ENCODE results near the gene AHNAK.

AHNAK gene

GRCh38 chr11:62421996-62422395 lies 124.6 kb downstream of the AHNAK start:
- no peaks in the 10 kb centered on the region for H3K9me3 ChIP-seq (ENCODE audit: low read length)
- H3K36me3 ChIP-seq (ENCODE audit: insufficient read depth, low read length): no peaks in the 10 kb centered on the region
- H3K27me3 ChIP-seq (ENCODE audit: insufficient read depth, low read length): no peaks in the 10 kb centered on the region
- no peaks in the 10 kb centered on the region for H3K4me1 ChIP-seq (ENCODE audit: insufficient read depth, low read length)
- H3K4me3 ChIP-seq (ENCODE audit: low read length): no peak overlapping the region
- H2AFZ ChIP-seq (ENCODE audit: low read depth, low read length): no peak overlapping the region

- H3K27me3 ChIP-seq (ENCODE audit: insufficient read depth, low read length): no peaks in the 10 kb centered on the region
- no peaks in the 10 kb centered on the region for H3K9me3 ChIP-seq (ENCODE audit: low read length)
- H3K4me3 ChIP-seq (ENCODE audit: low read length): no peak overlapping the region
- H2AFZ ChIP-seq (ENCODE audit: low read depth, low read length): no peak overlapping the region
- H3K4me1 ChIP-seq (ENCODE audit: insufficient read depth, low read length): no peaks in the 10 kb centered on the region
- H3K36me3 ChIP-seq (ENCODE audit: insufficient read depth, low read length): no peaks in the 10 kb centered on the region
Observed at GRCh38 chr11:62420882-62421281, 125.7 kb downstream of the AHNAK start.

GRCh38 chr11:62419943-62420342 lies 126.7 kb downstream of the AHNAK start:
- Histone ChIP-seq H3K9me3 (ENCODE audit: low read length) (no peaks in the 10 kb centered on the region), H3K4me3 (ENCODE audit: low read length) (no peak overlapping the region), H3K27me3 (ENCODE audit: insufficient read depth, low read length) (no peaks in the 10 kb centered on the region), H2AFZ (ENCODE audit: low read depth, low read length) (no peak overlapping the region), H3K36me3 (ENCODE audit: insufficient read depth, low read length) (no peaks in the 10 kb centered on the region), H3K4me1 (ENCODE audit: insufficient read depth, low read length) (no peaks in the 10 kb centered on the region)

DNA sequence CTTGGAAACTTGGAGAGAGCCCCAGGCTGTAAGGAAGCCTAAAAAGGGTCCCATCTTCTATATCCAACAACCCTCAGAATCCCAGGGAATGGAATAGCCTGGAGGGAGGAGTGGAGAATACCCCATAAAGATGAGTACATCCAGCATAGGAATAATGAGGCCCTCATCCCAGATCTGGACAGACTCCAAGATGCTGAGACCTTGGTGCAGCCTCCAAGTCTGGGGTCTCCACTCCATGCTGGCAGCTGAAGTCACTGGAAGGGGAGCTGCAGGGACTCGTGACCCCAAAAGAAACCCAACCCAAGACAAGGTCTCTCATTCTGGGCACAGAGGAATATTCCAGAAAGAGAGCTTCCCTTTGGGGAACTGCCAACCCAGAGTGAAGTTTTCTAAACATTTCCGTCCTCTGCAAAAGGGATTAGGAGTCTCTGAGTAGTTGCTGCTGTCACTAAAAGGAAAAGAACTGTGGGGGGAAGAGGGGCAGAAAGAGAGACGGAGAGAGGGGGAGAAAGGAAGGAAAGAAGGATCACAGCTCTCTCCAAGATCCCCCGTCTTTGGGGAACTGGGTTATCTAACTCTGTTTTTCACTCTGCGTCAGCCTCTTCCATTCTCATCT lies 127.2 kb downstream of the AHNAK start:
- H3K9me3 ChIP-seq (ENCODE audit: low read length): no peaks in the 10 kb centered on the region
- no peak overlapping the region for H2AFZ ChIP-seq (ENCODE audit: low read depth, low read length)
- no peak overlapping the region for H3K4me3 ChIP-seq (ENCODE audit: low read length)
- no peaks in the 10 kb centered on the region for H3K27me3 ChIP-seq (ENCODE audit: insufficient read depth, low read length)
- no peaks in the 10 kb centered on the region for H3K4me1 ChIP-seq (ENCODE audit: insufficient read depth, low read length)
- no peaks in the 10 kb centered on the region for H3K36me3 ChIP-seq (ENCODE audit: insufficient read depth, low read length)

GRCh38 chr11:62418733-62419132 lies 127.9 kb downstream of the AHNAK start, which contains the start of gene SCGB1A1:
TSS of gene SCGB1A1 (plus strand) at chr11:62419033. CDS start at chr11:62419096, 63 bp downstream.
- Histone ChIP-seq H3K36me3 (ENCODE audit: insufficient read depth, low read length) (no peaks in the 10 kb centered on the region), H2AFZ (ENCODE audit: low read depth, low read length) (no peak within 1 kb of the TSS), H3K4me3 (ENCODE audit: low read length) (no peak within 1 kb of the TSS), H3K27me3 (ENCODE audit: insufficient read depth, low read length) (no peaks in the 10 kb centered on the region), H3K9me3 (ENCODE audit: low read length) (no peaks in the 10 kb centered on the region), H3K4me1 (ENCODE audit: insufficient read depth, low read length) (no peaks in the 10 kb centered on the region)

- no peak overlapping the region for H3K4me3 ChIP-seq (ENCODE audit: low read length)
- no peak overlapping the region for H2AFZ ChIP-seq (ENCODE audit: low read depth, low read length)
- H3K27me3 ChIP-seq (ENCODE audit: insufficient read depth, low read length): no peaks in the 10 kb centered on the region
- no peaks in the 10 kb centered on the region for H3K36me3 ChIP-seq (ENCODE audit: insufficient read depth, low read length)
- no peaks in the 10 kb centered on the region for H3K9me3 ChIP-seq (ENCODE audit: low read length)
- no peaks in the 10 kb centered on the region for H3K4me1 ChIP-seq (ENCODE audit: insufficient read depth, low read length)
Observed at GRCh38 chr11:62418136-62418535, 128.5 kb downstream of the AHNAK start.

DNA sequence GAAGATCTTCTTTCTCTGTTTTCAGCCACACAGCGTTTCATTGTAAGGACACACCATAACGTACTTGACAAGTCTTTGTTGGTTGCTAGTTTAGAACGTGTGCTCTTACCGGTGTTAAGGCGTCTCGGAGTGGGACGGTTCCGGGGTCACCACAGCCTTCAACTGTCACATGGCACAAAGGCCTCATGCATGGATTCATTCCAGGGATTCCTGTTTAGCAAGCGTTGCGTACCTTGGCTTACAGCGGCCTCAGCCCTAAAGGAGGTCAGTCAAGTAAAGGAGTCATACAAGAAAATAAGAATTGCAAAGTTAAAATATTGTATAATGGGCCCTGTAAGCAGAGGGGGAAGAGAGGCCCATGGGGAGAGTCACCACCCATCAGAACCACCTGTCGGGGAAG lies 130.0 kb downstream of the AHNAK start:
- no peak overlapping the region for H3K4me3 ChIP-seq (ENCODE audit: low read length)
- H3K36me3 ChIP-seq (ENCODE audit: insufficient read depth, low read length): no peaks in the 10 kb centered on the region

GRCh38 chr11:62413060-62413696 lies 133.4 kb downstream of the AHNAK start:
- peaks cover 5% of the 10 kb centered on the region for H3K27me3 ChIP-seq (ENCODE audit: insufficient read depth, low read length)
- H3K4me3 ChIP-seq (ENCODE audit: low read length): no peak overlapping the region
- H3K9me3 ChIP-seq (ENCODE audit: low read length): no peaks in the 10 kb centered on the region
- H3K36me3 ChIP-seq (ENCODE audit: insufficient read depth, low read length): no peaks in the 10 kb centered on the region
- H2AFZ ChIP-seq (ENCODE audit: low read depth, low read length): no peak overlapping the region
- no peaks in the 10 kb centered on the region for H3K4me1 ChIP-seq (ENCODE audit: insufficient read depth, low read length)

More for the DNA sequence above, 130.0 kb downstream of the AHNAK start:
- Histone ChIP-seq H2AFZ (ENCODE audit: low read depth, low read length) (no peak overlapping the region), H3K27me3 (ENCODE audit: insufficient read depth, low read length) (no peaks in the 10 kb centered on the region), H3K4me1 (ENCODE audit: insufficient read depth, low read length) (no peaks in the 10 kb centered on the region), H3K9me3 (ENCODE audit: low read length) (no peaks in the 10 kb centered on the region)

GRCh38 chr11:62411524-62411923 lies 135.1 kb downstream of the AHNAK start:
- H3K36me3 ChIP-seq (ENCODE audit: insufficient read depth, low read length): no peaks in the 10 kb centered on the region
- H2AFZ ChIP-seq (ENCODE audit: low read depth, low read length): no peak overlapping the region
- peaks cover 5% of the 10 kb centered on the region for H3K27me3 ChIP-seq (ENCODE audit: insufficient read depth, low read length)
- no peaks in the 10 kb centered on the region for H3K4me1 ChIP-seq (ENCODE audit: insufficient read depth, low read length)
- H3K9me3 ChIP-seq (ENCODE audit: low read length): no peaks in the 10 kb centered on the region
- H3K4me3 ChIP-seq (ENCODE audit: low read length): no peak overlapping the region

DNA sequence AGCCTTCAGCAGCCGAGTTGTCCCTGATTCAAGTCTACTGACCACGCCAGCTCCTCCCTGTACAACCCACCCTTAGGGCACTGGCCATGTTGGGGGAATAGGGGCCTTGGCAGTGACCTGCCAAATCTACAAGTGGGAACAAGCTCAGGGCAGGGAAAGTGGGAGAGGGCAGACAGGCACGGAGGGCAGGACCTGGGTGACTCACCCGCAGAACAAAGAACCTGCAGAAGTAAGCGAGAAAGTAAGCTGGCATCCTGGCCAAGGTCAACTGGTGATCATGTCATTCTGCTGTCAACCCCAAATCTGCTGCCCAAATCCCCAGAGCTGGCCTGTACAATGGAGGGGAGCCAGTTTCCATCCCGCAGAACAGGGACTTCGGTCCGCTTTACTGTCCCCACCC lies 135.6 kb downstream of the AHNAK start:
- Histone ChIP-seq H3K36me3 (ENCODE audit: insufficient read depth, low read length) (no peaks in the 10 kb centered on the region), H3K4me3 (ENCODE audit: low read length) (no peak overlapping the region), H3K4me1 (ENCODE audit: insufficient read depth, low read length) (no peaks in the 10 kb centered on the region), H3K27me3 (ENCODE audit: insufficient read depth, low read length) (peaks cover 5% of the 10 kb centered on the region), H2AFZ (ENCODE audit: low read depth, low read length) (no peak overlapping the region), H3K9me3 (ENCODE audit: low read length) (no peaks in the 10 kb centered on the region)

GRCh38 chr11:62409831-62410230 lies 136.8 kb downstream of the AHNAK start:
- no peak overlapping the region for H2AFZ ChIP-seq (ENCODE audit: low read depth, low read length)
- H3K36me3 ChIP-seq (ENCODE audit: insufficient read depth, low read length): no peaks in the 10 kb centered on the region
- peaks cover 5% of the 10 kb centered on the region for H3K27me3 ChIP-seq (ENCODE audit: insufficient read depth, low read length)
- H3K9me3 ChIP-seq (ENCODE audit: low read length): no peaks in the 10 kb centered on the region
- H3K4me1 ChIP-seq (ENCODE audit: insufficient read depth, low read length): no peaks in the 10 kb centered on the region
- no peak overlapping the region for H3K4me3 ChIP-seq (ENCODE audit: low read length)

DNA sequence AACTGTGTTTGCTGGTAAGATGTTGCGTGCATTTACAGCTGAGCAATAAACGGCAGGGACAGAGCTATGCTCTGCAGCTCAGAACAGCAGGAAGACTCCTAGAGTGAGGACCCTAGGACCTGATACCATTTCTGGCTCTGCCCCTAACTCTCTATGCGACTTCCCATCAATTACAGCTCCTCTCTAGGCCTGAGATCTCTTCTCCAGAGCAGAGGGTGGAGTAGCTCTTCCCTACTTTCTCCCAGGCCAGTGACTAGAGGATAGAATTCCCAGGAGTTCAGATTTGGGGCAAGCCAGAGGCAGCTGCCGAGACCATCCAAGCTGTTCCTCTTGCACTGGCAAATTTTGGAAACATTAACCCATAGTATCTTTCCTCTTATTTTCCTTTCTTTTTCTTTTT lies 140.6 kb downstream of the AHNAK start:
- Histone ChIP-seq H3K27me3 (ENCODE audit: insufficient read depth, low read length) (peaks cover 12% of the 10 kb centered on the region), H3K4me1 (ENCODE audit: insufficient read depth, low read length) (peaks cover 4% of the 10 kb centered on the region), H3K4me3 (ENCODE audit: low read length) (no peak overlapping the region), H3K36me3 (ENCODE audit: insufficient read depth, low read length) (no peaks in the 10 kb centered on the region), H3K9me3 (ENCODE audit: low read length) (no peaks in the 10 kb centered on the region), H2AFZ (ENCODE audit: low read depth, low read length) (no peak overlapping the region)

- peaks cover 9% of the 10 kb centered on the region for H3K27me3 ChIP-seq (ENCODE audit: insufficient read depth, low read length)
- no peaks in the 10 kb centered on the region for H3K9me3 ChIP-seq (ENCODE audit: low read length)
Observed at GRCh38 chr11:62404901-62405300, 141.7 kb downstream of the AHNAK start.

DNA sequence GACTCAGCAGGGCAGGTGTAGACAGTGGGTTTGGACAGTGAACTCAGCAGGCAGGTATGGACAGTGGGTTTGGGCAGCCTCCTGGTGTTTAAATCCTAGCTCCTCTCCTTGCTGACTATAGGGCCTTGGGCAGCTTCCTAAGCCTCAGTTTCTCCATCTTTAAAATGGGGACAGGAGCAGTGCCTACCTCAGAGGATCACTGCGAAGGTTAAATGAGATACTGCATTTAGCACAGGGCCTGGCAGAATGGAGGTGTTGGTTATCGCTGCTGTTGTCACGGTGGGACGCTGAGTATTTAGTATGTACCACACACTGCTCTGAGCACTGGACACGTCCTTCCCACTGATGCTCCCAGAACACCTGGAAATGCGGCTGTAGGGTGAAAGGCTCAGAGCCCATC lies 142.2 kb downstream of the AHNAK start:
- no peak overlapping the region for H2AFZ ChIP-seq (ENCODE audit: low read depth, low read length)
- peaks cover 9% of the 10 kb centered on the region for H3K27me3 ChIP-seq (ENCODE audit: insufficient read depth, low read length)
- H3K4me3 ChIP-seq (ENCODE audit: low read length): no peak overlapping the region
- H3K4me1 ChIP-seq (ENCODE audit: insufficient read depth, low read length): peaks cover 6% of the 10 kb centered on the region
- no peaks in the 10 kb centered on the region for H3K9me3 ChIP-seq (ENCODE audit: low read length)
- no peaks in the 10 kb centered on the region for H3K36me3 ChIP-seq (ENCODE audit: insufficient read depth, low read length)

More at GRCh38 chr11:62404901-62405300, 141.7 kb downstream of the AHNAK start:
- H2AFZ ChIP-seq (ENCODE audit: low read depth, low read length): no peak overlapping the region
- H3K36me3 ChIP-seq (ENCODE audit: insufficient read depth, low read length): no peaks in the 10 kb centered on the region
- no peak overlapping the region for H3K4me3 ChIP-seq (ENCODE audit: low read length)
- peaks cover 6% of the 10 kb centered on the region for H3K4me1 ChIP-seq (ENCODE audit: insufficient read depth, low read length)
